ENCODE data around the gene KSR1.
"Not testable (repeated sequence)": the region's sequence is repeated elsewhere in the genome, so short reads cannot be mapped to it uniquely, and the experiment has no call there.

KSR1 gene

DNA sequence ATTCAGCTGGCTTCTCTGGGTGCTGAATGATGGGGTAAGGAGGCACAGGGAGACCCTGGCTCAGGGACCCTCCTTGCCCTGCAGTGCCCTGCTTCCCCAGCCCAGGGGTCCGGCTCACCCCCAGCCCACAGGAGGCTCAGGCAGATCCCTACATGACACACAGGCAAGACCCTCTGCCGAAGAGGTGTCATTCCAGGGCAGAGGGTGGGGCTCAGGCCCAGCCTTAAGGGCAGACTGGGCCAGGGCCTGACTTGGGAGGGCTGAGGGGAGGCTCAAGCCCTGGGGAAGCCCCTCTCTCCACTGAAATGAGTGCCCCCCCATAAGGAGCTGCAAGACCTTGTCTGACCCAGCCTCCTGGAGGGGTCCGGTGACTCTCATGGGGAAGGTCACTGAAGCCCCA is 30.3 kb upstream of the KSR1 start:
- no peaks in the 10 kb centered on the region for H3K36me3 ChIP-seq (replicated peaks in 1 of 2; ENCODE audit: control insufficient read depth in 2 of 2, insufficient read depth in 2 of 2, low read length in 2 of 2)

GRCh38 chr17:27426471-27426870 is 29.8 kb upstream of the KSR1 start:
- not testable (repeated sequence) for H2BK5ac ChIP-seq (ENCODE audit: low read length); H2BK12ac ChIP-seq (ENCODE audit: low read length); H4K91ac ChIP-seq (ENCODE audit: low read depth, low read length, poor library complexity); H3K4me2 ChIP-seq (ENCODE audit: insufficient read depth, low read length, poor library complexity, severe bottlenecking); H2AFZ ChIP-seq (ENCODE audit: low read length); H3K9ac ChIP-seq (ENCODE audit: low read depth, low read length, poor library complexity); H3K27ac ChIP-seq (replicated peaks; ENCODE audit: low read length); H2BK15ac ChIP-seq (ENCODE audit: low read length); H4K8ac ChIP-seq (ENCODE audit: low read depth, low read length); H2AK5ac ChIP-seq (ENCODE audit: low read depth, low read length); DNase-seq (ENCODE audit: low spot score); H3K4ac ChIP-seq (ENCODE audit: low read length); H3K79me1 ChIP-seq (ENCODE audit: low read depth, low read length); H3K9me3 ChIP-seq (replicated peaks in 1 of 2; ENCODE audit: control insufficient read depth in 2 of 2, insufficient read depth in 1 of 2, low read depth in 1 of 2, low read length in 2 of 2); H3K27me3 ChIP-seq (ENCODE audit: control insufficient read depth in 3 of 3, insufficient read depth in 3 of 3, low read depth in 1 of 3, low read length in 3 of 3); H2BK120ac ChIP-seq (ENCODE audit: low read depth, low read length); H3K18ac ChIP-seq (ENCODE audit: low read length); H3K36me3 ChIP-seq (replicated peaks in 1 of 2; ENCODE audit: control insufficient read depth in 2 of 2, insufficient read depth in 2 of 2, low read length in 2 of 2); H3K4me3 ChIP-seq (ENCODE audit: low read length in 2 of 2); H3K4me1 ChIP-seq (ENCODE audit: control insufficient read depth in 2 of 2, insufficient read depth in 1 of 2, low read depth in 1 of 2, low read length in 2 of 2)
- Histone ChIP-seq H3K23ac (ENCODE audit: low read depth, low read length, poor library complexity) (peak overlapping the region; percentile 55), H3K14ac (ENCODE audit: low read length) (peak overlapping the region; percentile 82)
- WGBS, 2 donors (ENCODE audit: extremely low coverage in 2 of 2, insufficient read length in 2 of 2, insufficient replicate concordance in 1 of 2): no CpG with 5 or more reads among the region's 3 CpGs

More for the DNA sequence above, 30.3 kb upstream of the KSR1 start:
- no peak overlapping the region for H2BK15ac ChIP-seq (ENCODE audit: low read length)
- H3K4me1 ChIP-seq (ENCODE audit: control insufficient read depth in 2 of 2, insufficient read depth in 1 of 2, low read depth in 1 of 2, low read length in 2 of 2): no peaks in the 10 kb centered on the region
- H2BK12ac ChIP-seq (ENCODE audit: low read length): no peak overlapping the region
- no CpG with 5 or more reads among the region's 3 CpGs for WGBS, 2 donors (ENCODE audit: extremely low coverage in 2 of 2, insufficient read length in 2 of 2, insufficient replicate concordance in 1 of 2)
- H2BK5ac ChIP-seq (ENCODE audit: low read length): no peak overlapping the region
- no peak overlapping the region for H3K4me2 ChIP-seq (ENCODE audit: insufficient read depth, low read length, poor library complexity, severe bottlenecking)
- no peaks in the 10 kb centered on the region for H3K9me3 ChIP-seq (replicated peaks in 1 of 2; ENCODE audit: control insufficient read depth in 2 of 2, insufficient read depth in 1 of 2, low read depth in 1 of 2, low read length in 2 of 2)
- H3K14ac ChIP-seq (ENCODE audit: low read length): no peak overlapping the region
- H3K23ac ChIP-seq (ENCODE audit: low read depth, low read length, poor library complexity): no peak overlapping the region
- no peaks in the 10 kb centered on the region for H3K79me1 ChIP-seq (ENCODE audit: low read depth, low read length)
- H3K27me3 ChIP-seq (ENCODE audit: control insufficient read depth in 3 of 3, insufficient read depth in 3 of 3, low read depth in 1 of 3, low read length in 3 of 3): peaks cover 0 to 4% (median 0%) of the 10 kb centered on the region in 3 experiments
- no peak overlapping the region for H4K8ac ChIP-seq (ENCODE audit: low read depth, low read length)
- H3K9ac ChIP-seq (ENCODE audit: low read depth, low read length, poor library complexity): no peak overlapping the region
- H2AK5ac ChIP-seq (ENCODE audit: low read depth, low read length): no peak overlapping the region
- no peak overlapping the region for H3K4me3 ChIP-seq (ENCODE audit: low read length in 2 of 2)
- no peak overlapping the region for H3K18ac ChIP-seq (ENCODE audit: low read length)
- no peak overlapping the region for H2AFZ ChIP-seq (ENCODE audit: low read length)
- no peak overlapping the region for H3K4ac ChIP-seq (ENCODE audit: low read length)
- no peak for DNase-seq (ENCODE audit: low spot score)
- no peak overlapping the region for H2BK120ac ChIP-seq (ENCODE audit: low read depth, low read length)
- H3K27ac ChIP-seq (replicated peaks; ENCODE audit: low read length): no peak overlapping the region
- H4K91ac ChIP-seq (ENCODE audit: low read depth, low read length, poor library complexity): no peak overlapping the region

GRCh38 chr17:27427166-27427862 is 28.9 kb upstream of the KSR1 start:
- not testable (repeated sequence) for H3K36me3 ChIP-seq (replicated peaks in 1 of 2; ENCODE audit: control insufficient read depth in 2 of 2, insufficient read depth in 2 of 2, low read length in 2 of 2)

DNA sequence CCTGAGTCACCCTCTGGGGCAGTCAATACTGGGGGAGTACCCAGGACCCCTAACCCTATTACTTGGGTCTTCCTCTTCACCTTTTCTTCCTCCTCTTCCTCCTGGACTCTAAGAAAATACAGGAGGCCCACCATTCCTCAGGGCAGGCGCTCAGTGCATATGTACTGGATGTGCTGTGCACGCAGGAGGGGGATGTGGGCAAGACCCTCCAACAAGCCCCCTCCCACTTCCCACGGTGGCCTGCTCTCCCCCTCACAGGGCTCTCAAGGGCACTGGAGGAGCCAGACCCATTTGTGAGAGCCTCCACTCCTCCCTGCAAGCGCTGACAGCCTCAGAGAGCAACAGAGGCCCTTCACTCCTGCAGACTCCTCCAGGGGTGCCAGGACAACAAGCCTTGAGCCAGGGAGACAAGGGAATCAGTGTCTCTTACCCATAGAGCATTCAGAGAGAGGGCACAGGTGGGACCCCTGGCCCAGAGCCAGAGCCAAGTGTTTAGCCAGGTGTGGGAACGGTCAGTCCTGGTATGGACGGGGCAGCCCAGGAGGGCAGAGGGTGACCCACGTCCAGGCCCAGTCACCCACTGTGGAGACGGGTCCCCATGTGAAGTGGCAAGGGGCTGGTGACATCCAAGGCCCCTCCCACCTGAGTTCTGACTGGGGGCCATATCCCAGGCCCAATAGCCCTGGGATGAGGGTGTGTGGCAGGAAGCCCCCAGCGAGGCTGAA is 27.3 kb upstream of the KSR1 start:
- no peak for DNase-seq (ENCODE audit: low spot score)
- no peaks in the 10 kb centered on the region for H3K9me3 ChIP-seq (replicated peaks in 1 of 2; ENCODE audit: control insufficient read depth in 2 of 2, insufficient read depth in 1 of 2, low read depth in 1 of 2, low read length in 2 of 2)
- H3K4me3 ChIP-seq (ENCODE audit: low read length in 2 of 2): no peak overlapping the region
- peaks cover 1% of the 10 kb centered on the region for H3K79me1 ChIP-seq (ENCODE audit: low read depth, low read length)
- H3K14ac ChIP-seq (ENCODE audit: low read length): peak overlapping the region; percentile 25
- no peak overlapping the region for H4K8ac ChIP-seq (ENCODE audit: low read depth, low read length)
- peak overlapping the region; percentile 67 for H2BK15ac ChIP-seq (ENCODE audit: low read length)
- no peak overlapping the region for H2BK12ac ChIP-seq (ENCODE audit: low read length)
- no peak overlapping the region for H2AK5ac ChIP-seq (ENCODE audit: low read depth, low read length)
- H3K4me2 ChIP-seq (ENCODE audit: insufficient read depth, low read length, poor library complexity, severe bottlenecking): no peak overlapping the region
- no peaks in the 10 kb centered on the region for H3K4me1 ChIP-seq (ENCODE audit: control insufficient read depth in 2 of 2, insufficient read depth in 1 of 2, low read depth in 1 of 2, low read length in 2 of 2)
- peak overlapping the region; percentile 25 for H3K23ac ChIP-seq (ENCODE audit: low read depth, low read length, poor library complexity)
- peak overlapping the region; percentile 38 for H3K18ac ChIP-seq (ENCODE audit: low read length)
- H3K27ac ChIP-seq (replicated peaks; ENCODE audit: low read length): no peak overlapping the region
- H3K4ac ChIP-seq (ENCODE audit: low read length): no peak overlapping the region
- no peak overlapping the region for H2AFZ ChIP-seq (ENCODE audit: low read length)
- H3K36me3 ChIP-seq (replicated peaks in 1 of 2; ENCODE audit: control insufficient read depth in 2 of 2, insufficient read depth in 2 of 2, low read length in 2 of 2): no peaks in the 10 kb centered on the region
- H4K91ac ChIP-seq (ENCODE audit: low read depth, low read length, poor library complexity): no peak overlapping the region
- peaks cover 0 to 3% (median 0%) of the 10 kb centered on the region in 3 experiments for H3K27me3 ChIP-seq (ENCODE audit: control insufficient read depth in 3 of 3, insufficient read depth in 3 of 3, low read depth in 1 of 3, low read length in 3 of 3)
- H2BK120ac ChIP-seq (ENCODE audit: low read depth, low read length): no peak overlapping the region
- no CpG with 5 or more reads among the region's 9 CpGs for whole genome bisulfite sequencing, 2 donors (ENCODE audit: extremely low coverage in 2 of 2, insufficient read length in 2 of 2, insufficient replicate concordance in 1 of 2)
- peak overlapping the region; percentile 75 for H2BK5ac ChIP-seq (ENCODE audit: low read length)
- H3K9ac ChIP-seq (ENCODE audit: low read depth, low read length, poor library complexity): no peak overlapping the region

More at GRCh38 chr17:27427166-27427862, 28.9 kb upstream of the KSR1 start:
- not testable (repeated sequence) for H4K91ac ChIP-seq (ENCODE audit: low read depth, low read length, poor library complexity); H2BK120ac ChIP-seq (ENCODE audit: low read depth, low read length); H4K8ac ChIP-seq (ENCODE audit: low read depth, low read length); H3K79me1 ChIP-seq (ENCODE audit: low read depth, low read length); H2BK5ac ChIP-seq (ENCODE audit: low read length); H3K4me3 ChIP-seq (ENCODE audit: low read length in 2 of 2); H2BK12ac ChIP-seq (ENCODE audit: low read length); H3K4ac ChIP-seq (ENCODE audit: low read length); H3K23ac ChIP-seq (ENCODE audit: low read depth, low read length, poor library complexity); H3K27ac ChIP-seq (replicated peaks; ENCODE audit: low read length); H3K9ac ChIP-seq (ENCODE audit: low read depth, low read length, poor library complexity); H2AFZ ChIP-seq (ENCODE audit: low read length); H3K4me2 ChIP-seq (ENCODE audit: insufficient read depth, low read length, poor library complexity, severe bottlenecking); DNase-seq (ENCODE audit: low spot score); H2AK5ac ChIP-seq (ENCODE audit: low read depth, low read length); H3K18ac ChIP-seq (ENCODE audit: low read length); H3K14ac ChIP-seq (ENCODE audit: low read length); H3K4me1 ChIP-seq (ENCODE audit: control insufficient read depth in 2 of 2, insufficient read depth in 1 of 2, low read depth in 1 of 2, low read length in 2 of 2); H3K9me3 ChIP-seq (replicated peaks in 1 of 2; ENCODE audit: control insufficient read depth in 2 of 2, insufficient read depth in 1 of 2, low read depth in 1 of 2, low read length in 2 of 2); H3K27me3 ChIP-seq (ENCODE audit: control insufficient read depth in 3 of 3, insufficient read depth in 3 of 3, low read depth in 1 of 3, low read length in 3 of 3); H2BK15ac ChIP-seq (ENCODE audit: low read length)
- WGBS, 2 donors (ENCODE audit: extremely low coverage in 2 of 2, insufficient read length in 2 of 2, insufficient replicate concordance in 1 of 2): no CpG with 5 or more reads among the region's 5 CpGs
